Activated CD4-positive, alpha-beta T cell treated with anti-CD3 and anti-CD28 coated beads, Interleukin-2, amount 50 U/mL, for 24 hours (primary cell): ENCODE data around the gene POTEI.
"Not testable (repeated sequence)": the region's sequence is repeated elsewhere in the genome, so short reads cannot be mapped to it uniquely, and the experiment has no call there.

Experiments
- DNase-seq, 2 donors: peaks; one replicate each; pipeline ENCODE4 v3.0.0-alpha.2; 2020; ENCODE audit warnings: low read depth in 1 of 2, low spot score in 1 of 2

Gene POTEI

DNA sequence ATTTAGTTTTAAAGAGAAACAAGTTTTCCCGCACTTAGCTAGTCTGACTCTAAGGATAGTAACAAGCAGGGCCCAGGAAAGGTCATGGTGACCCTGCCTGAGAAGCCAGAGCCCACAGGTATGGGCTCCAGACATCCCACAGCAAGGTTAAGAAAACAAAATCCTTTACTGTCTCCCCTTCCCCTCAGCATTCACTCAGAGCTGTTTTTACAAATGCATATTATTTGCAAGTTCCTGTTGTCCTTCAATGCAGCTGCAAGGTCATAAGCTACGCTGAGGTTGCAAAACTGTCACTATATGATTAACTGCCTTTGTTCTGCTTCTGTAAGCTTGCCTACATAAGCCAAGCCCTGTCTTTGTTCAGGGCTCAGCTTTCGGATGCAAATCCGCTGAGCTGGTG is 18.1 kb downstream of the POTEI start:
- not testable (repeated sequence) for DNase-seq

- DNase-seq: not testable (repeated sequence)
Measured at GRCh38 chr2:130455413-130455812, 53.7 kb downstream of the POTEI start.

DNA sequence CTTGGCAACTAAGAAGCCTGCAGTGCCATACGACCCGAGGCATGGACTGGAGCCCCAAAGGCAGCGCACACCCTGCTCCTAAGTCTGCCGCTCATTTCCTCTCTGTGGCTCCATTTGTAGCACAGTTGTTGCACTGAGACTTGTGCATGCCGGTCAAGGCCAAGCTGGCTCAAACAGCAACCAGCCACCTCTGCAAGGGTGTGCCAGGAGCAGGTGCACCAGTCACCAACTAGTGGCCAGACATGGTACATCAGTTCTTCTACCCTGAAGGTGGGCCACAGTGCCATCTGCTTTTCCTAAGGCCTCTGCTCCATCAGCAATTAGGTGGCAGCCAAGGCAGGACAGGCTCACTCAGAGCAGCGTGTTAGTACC is 54.4 kb downstream of the POTEI start:
- not testable (repeated sequence) for DNase-seq

GRCh38 chr2:130453955-130454711 is 55.0 kb downstream of the POTEI start:
- not testable (repeated sequence) for DNase-seq

- DNase-seq: not testable (repeated sequence)
Measured at GRCh38 chr2:130452897-130453296, 56.2 kb downstream of the POTEI start.

DNA sequence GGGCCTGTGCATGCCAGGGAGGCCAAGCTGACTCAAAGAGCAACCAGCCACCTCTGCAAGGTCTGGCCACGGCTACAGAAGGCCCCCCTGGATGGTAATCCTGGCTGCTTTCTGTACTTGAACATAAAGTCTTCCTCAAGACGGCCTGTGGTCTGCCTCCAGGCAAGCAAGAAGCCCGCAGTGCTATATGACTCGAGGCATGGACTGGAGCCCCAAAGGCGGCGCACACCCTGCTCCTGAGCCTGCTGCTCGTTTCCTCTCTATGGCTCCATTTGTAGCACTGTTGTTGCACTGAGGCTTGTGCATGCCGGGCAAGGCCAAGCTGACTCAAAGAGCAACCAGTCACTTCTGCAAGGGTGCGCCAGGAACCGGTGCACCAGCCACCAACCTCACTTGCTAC is 57.3 kb downstream of the POTEI start:
- DNase-seq: not testable (repeated sequence)

DNA sequence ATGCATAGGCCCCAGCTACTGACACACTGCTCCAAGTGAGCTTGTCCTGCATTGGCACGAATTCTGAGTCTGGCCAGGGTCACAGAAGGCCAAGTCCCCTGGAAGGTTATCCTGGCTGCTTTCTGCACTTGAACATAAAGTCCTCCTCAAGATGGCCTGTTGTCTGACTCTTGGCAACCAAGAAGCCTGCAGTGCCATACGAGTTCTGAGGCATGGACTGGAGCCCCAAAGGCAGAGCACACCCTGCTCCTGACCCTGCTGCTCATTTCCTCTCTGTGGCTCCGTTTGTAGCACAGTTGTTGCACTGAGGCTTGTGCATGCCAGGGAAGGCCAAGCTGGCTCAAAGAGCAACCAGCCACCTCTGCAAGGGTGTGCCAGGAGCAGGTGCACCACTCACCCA is 57.9 kb downstream of the POTEI start:
- DNase-seq: not testable (repeated sequence)

DNA sequence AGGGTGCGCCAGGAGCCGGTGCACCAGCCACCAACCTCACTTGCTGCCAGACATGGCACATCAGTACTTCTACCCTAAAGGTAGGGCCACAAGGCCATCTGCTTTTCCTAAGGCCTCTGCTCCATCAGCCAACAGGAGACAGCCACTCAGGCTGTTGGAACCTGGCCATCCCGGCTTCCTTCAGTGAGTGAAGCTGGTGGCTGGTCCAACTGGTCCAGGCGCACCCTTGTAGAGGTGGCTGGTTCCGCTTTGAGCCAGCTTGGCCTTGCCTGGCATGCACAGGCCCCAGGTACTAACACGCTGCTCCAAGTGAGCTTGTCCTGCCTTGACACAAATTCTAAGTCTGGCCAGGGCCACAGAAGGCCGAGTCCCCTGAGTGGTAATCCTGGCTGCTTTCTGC is 58.8 kb downstream of the POTEI start:
- DNase-seq: not testable (repeated sequence)

GRCh38 chr2:130427631-130428030 is 81.5 kb downstream of the POTEI start:
- not testable (repeated sequence) for DNase-seq

DNA sequence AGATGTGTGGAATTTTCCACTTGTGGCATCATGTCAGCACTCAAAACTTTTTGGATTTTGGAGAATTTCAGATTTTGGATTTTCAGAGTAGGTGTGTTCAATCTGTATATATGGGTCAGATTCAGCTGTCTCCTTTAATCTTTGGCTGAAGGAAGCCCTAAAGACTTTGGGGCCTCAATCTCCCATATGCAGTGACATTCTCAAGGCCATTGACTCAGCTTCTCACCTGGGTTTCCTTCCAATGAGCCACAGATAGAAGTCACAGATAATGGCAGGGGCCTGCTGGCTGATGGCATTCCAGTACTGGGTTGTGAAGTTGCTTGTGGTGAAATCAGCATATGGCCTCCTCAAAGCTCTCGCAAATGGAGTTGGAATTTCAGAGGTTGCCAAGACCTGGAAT is 90.3 kb downstream of the POTEI start:
- DNase-seq: not testable (repeated sequence)

DNA sequence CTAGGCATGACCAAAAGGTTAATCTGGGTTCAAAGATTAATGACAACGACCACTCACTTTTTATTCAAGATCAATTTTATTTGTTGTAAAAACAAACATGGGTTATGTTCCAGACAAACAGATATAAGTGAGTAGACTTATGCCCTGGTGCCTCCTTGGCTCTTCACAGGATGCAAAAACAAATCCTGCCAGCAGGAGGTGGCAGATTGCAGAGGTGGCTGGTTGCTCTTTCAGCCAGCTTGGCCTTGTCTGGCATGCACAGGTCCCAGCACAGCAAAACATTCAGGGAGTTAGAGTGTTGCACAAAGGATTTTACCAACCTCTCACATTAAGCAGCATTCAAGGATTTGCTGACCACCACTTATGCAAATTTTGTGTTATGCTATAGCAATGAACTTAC is 92.4 kb downstream of the POTEI start:
- DNase-seq: not testable (repeated sequence)
